IMR-90 (cell line): ENCODE results near the gene RYR2. TPM values are rescaled to one million over a fixed set of nuclear protein-coding genes. Genes with fewer than 3 reads are reported as not detected.

Experiments
- ATAC-seq: fragments of 200-7000 bp; cut with Tn5 transposase; 2 replicates; pipeline ENCODE4 v1.9.1; 2020; ENCODE audit warnings: low read depth, mild to moderate bottlenecking, moderate library complexity
- BruUV-seq: library from RNA; stranded (reverse); fragments of 400-500 nt; replicated peaks from 2 replicates; lab custom pipeline; 2021; lab: Mats Ljungman, UMichigan
- CTCF ChIA-PET: fragments of 300-600 bp; formaldehyde crosslinking; extraction: SDS; loops from one replicate; lab custom pipeline; 2021; ENCODE audit warnings: antibody characterized with exemption; lab: Yijun Ruan, JAX
- POLR2A ChIA-PET: fragments of 300-600 bp; sonication (Branson Sonifier 250); formaldehyde crosslinking; loops from one replicate; lab custom pipeline; 2022; ENCODE audit warnings: antibody characterized with exemption; ENCODE audit not compliant: unreplicated experiment; lab: Charles Lee
- DNase-seq: peaks from one replicate; pipeline ENCODE4 v3.0.0; 2013
- H2AFZ ChIP-seq: replicated peaks from 2 replicates; pipeline ENCODE3; 2013; ENCODE audit warnings: low read length, mild to moderate bottlenecking; ENCODE audit not compliant: poor library complexity
- H2AK5ac ChIP-seq: 2 replicates; pipeline ENCODE4 v1.6.1; 2013; ENCODE audit warnings: low read depth, low read length, inconsistent platforms
- H2AK9ac ChIP-seq: replicated peaks from 2 replicates; pipeline ENCODE3; 2013; ENCODE audit warnings: mild to moderate bottlenecking, low read depth, low read length, moderate library complexity; ENCODE audit not compliant: poor library complexity
- H2BK120ac ChIP-seq: 2 replicates; pipeline ENCODE4 v1.6.1; 2013; ENCODE audit warnings: low read depth, low read length, inconsistent platforms
- H2BK15ac ChIP-seq: 3 replicates; pipeline ENCODE4 v1.6.1; 2013; ENCODE audit warnings: low read depth, low read length, inconsistent platforms
- H2BK20ac ChIP-seq: 2 replicates; pipeline ENCODE4 v1.6.1; 2013; ENCODE audit warnings: low read depth, mild to moderate bottlenecking, inconsistent platforms, low read length, moderate library complexity
- H2BK5ac ChIP-seq: 2 replicates; pipeline ENCODE4 v1.6.1; 2013; ENCODE audit warnings: mild to moderate bottlenecking, low read depth, low read length, inconsistent platforms; ENCODE audit not compliant: poor library complexity, severe bottlenecking
- H3K14ac ChIP-seq: replicated peaks from 2 replicates; pipeline ENCODE4 v1.6.1; 2013; ENCODE audit warnings: low read depth, low read length, inconsistent platforms
- H3K18ac ChIP-seq: 2 replicates; pipeline ENCODE4 v1.6.1; 2013; ENCODE audit warnings: low read depth, low read length, control low read depth
- H3K23ac ChIP-seq: 2 replicates; pipeline ENCODE4 v1.6.1; 2013; ENCODE audit warnings: low read depth, low read length, inconsistent platforms
- H3K27ac ChIP-seq: 2 replicates; pipeline ENCODE4 v1.5.1; 2013; ENCODE audit warnings: mild to moderate bottlenecking, control low read depth, low read length; ENCODE audit not compliant: insufficient read depth
- H3K27me3 ChIP-seq: 2 replicates; pipeline ENCODE4 v1.6.1; 2013; ENCODE audit warnings: low read length; ENCODE audit not compliant: control insufficient read depth, insufficient read depth
- H3K36me3 ChIP-seq: 2 replicates; pipeline ENCODE4 v1.6.1; 2013; ENCODE audit warnings: low read length, mixed read lengths; ENCODE audit not compliant: control insufficient read depth, insufficient read depth
- H3K4ac ChIP-seq: 2 replicates; pipeline ENCODE4 v1.6.1; 2013; ENCODE audit warnings: low read depth, low read length, inconsistent platforms
- H3K4me1 ChIP-seq: 2 replicates; pipeline ENCODE4 v1.6.1; 2013; ENCODE audit warnings: low read length, mixed read lengths; ENCODE audit not compliant: control insufficient read depth, insufficient read depth
- H3K4me2 ChIP-seq: 2 replicates; pipeline ENCODE4 v1.6.1; 2013; ENCODE audit warnings: low read depth, mild to moderate bottlenecking, control low read depth, low read length, moderate library complexity
- H3K4me3 ChIP-seq: 2 replicates; pipeline ENCODE4 v1.5.1; 2013; ENCODE audit warnings: low read depth, mild to moderate bottlenecking, control low read depth, low read length, moderate library complexity; ENCODE audit not compliant: insufficient read depth
- H3K56ac ChIP-seq: 2 replicates; pipeline ENCODE4 v1.6.1; 2013; ENCODE audit warnings: low read length, inconsistent platforms; ENCODE audit not compliant: insufficient read depth; ENCODE audit errors: extremely low read depth
- H3K79me1 ChIP-seq, 2 experiments: 2 replicates each; pipeline ENCODE4 v1.6.1; 2013; ENCODE audit warnings: low read length in 2 of 2, inconsistent platforms in 1 of 2, low read depth in 1 of 2
- H3K9ac ChIP-seq: 2 replicates; pipeline ENCODE4 v1.6.1; 2013; ENCODE audit warnings: low read depth, low read length, control low read depth
- H3K9me1 ChIP-seq: 2 replicates; pipeline ENCODE4 v1.6.1; 2013; ENCODE audit warnings: low read length, inconsistent platforms; ENCODE audit not compliant: insufficient read depth
- H3K9me3 ChIP-seq: 2 replicates; pipeline ENCODE4 v1.6.1; 2013; ENCODE audit warnings: low read length; ENCODE audit not compliant: control insufficient read depth, insufficient read depth
- H4K20me1 ChIP-seq: 2 replicates; pipeline ENCODE4 v1.6.1; 2013; ENCODE audit warnings: low read length, inconsistent platforms; ENCODE audit not compliant: insufficient read depth
- H4K5ac ChIP-seq: 2 replicates; pipeline ENCODE4 v1.6.1; 2013; ENCODE audit warnings: mild to moderate bottlenecking, low read depth, low read length, control low read depth
- H4K8ac ChIP-seq, 2 experiments: 2 replicates each; pipeline ENCODE4 v1.6.1; 2013; ENCODE audit warnings: low read depth in 2 of 2, low read length in 2 of 2, control low read depth in 1 of 2, inconsistent platforms in 1 of 2
- H4K91ac ChIP-seq: 2 replicates; pipeline ENCODE4 v1.6.1; 2013; ENCODE audit warnings: low read depth, low read length, inconsistent platforms; ENCODE audit not compliant: insufficient read depth
- BHLHE40 ChIP-seq: fragments of 150-350 bp; IDR thresholded peaks from 2 replicates; pipeline ENCODE4 v1.6.1; 2016; ENCODE audit warnings: mild to moderate bottlenecking, low read depth, low read length
- CEBPB ChIP-seq: IDR thresholded peaks from 2 replicates; pipeline ENCODE4 v1.6.1; 2012; ENCODE audit warnings: low read depth, low read length, improper control_type of control experiment
- CHD1 ChIP-seq: IDR thresholded peaks from 2 replicates; pipeline ENCODE4 v1.6.1; 2012; ENCODE audit warnings: low read depth, low read length, improper control_type of control experiment
- FOS ChIP-seq: fragments of 150-350 bp; IDR thresholded peaks from 2 replicates; pipeline ENCODE4 v1.6.1; 2016; ENCODE audit warnings: low read depth, low read length
- MAFK ChIP-seq: IDR thresholded peaks from 2 replicates; pipeline ENCODE4 v1.6.1; 2012; ENCODE audit warnings: low read depth, low read length, improper control_type of control experiment
- MAZ ChIP-seq: IDR thresholded peaks from 2 replicates; pipeline ENCODE4 v1.6.1; 2012; ENCODE audit warnings: low read depth, mild to moderate bottlenecking, low read length, improper control_type of control experiment, moderate library complexity, borderline replicate concordance
- NFE2L2 ChIP-seq: fragments of 150-350 bp; IDR thresholded peaks from 2 replicates; pipeline ENCODE4 v1.6.1; 2016; ENCODE audit warnings: low read depth, mild to moderate bottlenecking, low read length
- POLR2A ChIP-seq: IDR thresholded peaks from 2 replicates; pipeline ENCODE4 v1.6.1; 2012; ENCODE audit warnings: mild to moderate bottlenecking, low read depth, low read length
- RAD21 ChIP-seq: IDR thresholded peaks from 2 replicates; pipeline ENCODE4 v1.6.1; 2012; ENCODE audit warnings: low read length, improper control_type of control experiment
- RCOR1 ChIP-seq: IDR thresholded peaks from 2 replicates; pipeline ENCODE4 v1.6.1; 2012; ENCODE audit warnings: mild to moderate bottlenecking, low read length, improper control_type of control experiment; ENCODE audit not compliant: insufficient replicate concordance
- RFX5 ChIP-seq: IDR thresholded peaks from 2 replicates; pipeline ENCODE4 v1.8.0; 2012; ENCODE audit warnings: low read depth, mild to moderate bottlenecking, low read length, moderate library complexity
- SMC3 ChIP-seq: fragments of 150-350 bp; IDR thresholded peaks from 2 replicates; pipeline ENCODE4 v1.6.1; 2016; ENCODE audit warnings: low read depth, mild to moderate bottlenecking, antibody characterized with exemption, low read length, moderate library complexity
- WGBS, 2 experiments: methylation state at CpG; one replicate each; pipeline versions ENCODE4 v1.1.5 to v1.1.7; 2013; ENCODE audit warnings: missing lambda C conversion rate in 2 of 2; ENCODE audit not compliant: insufficient read length in 1 of 2; ENCODE audit errors: extremely low coverage in 2 of 2; 5-methylcytosine and 5-hydroxymethylcytosine counted together
- dilution Hi-C: fragments of 300-500 bp; cut with HindIII; formaldehyde crosslinking; loops from one replicate; pipeline ENCODE4 v1.14.3; 2018; ENCODE audit warnings: low sequenced_read_pairs; ENCODE audit not compliant: unreplicated experiment
- in situ Hi-C: fragments of 300-500 bp; cut with MboI; formaldehyde crosslinking; loops from 3 replicates; pipeline ENCODE4 v1.14.3; 2019; ENCODE audit warnings: low sequenced_read_pairs, inconsistent platforms, mixed read lengths
- intact Hi-C: fragments of 100-400 bp; cut with micrococcal nuclease; formaldehyde crosslinking; loops from 2 replicates; pipeline ENCODE4 v1.10.0; 2022
- polyA plus RNA-seq, 3 experiments: library from polyadenylated mRNA; depleted of rRNA; stranded (reverse); fragments of >200 nt; gene quantifications; 2 replicates each; pipeline ENCODE4 v1.2.3, GENCODE V29; 2012; ENCODE audit warnings: low replicate concordance in 1 of 3
- total RNA-seq: library from RNA; depleted of rRNA; stranded (reverse); fragments of >200 nt; gene quantifications from 2 replicates; pipeline ENCODE4 v1.2.3, GENCODE V29; 2012
- TF ChIP-seq, protein P1 (sequence below): fragments of 150-350 bp; IDR thresholded peaks from 2 replicates; pipeline ENCODE4 v1.6.1; 2017; ENCODE audit warnings: mild to moderate bottlenecking, antibody characterized with exemption, low read length, low read depth
- TF ChIP-seq, protein P2 (sequence below): conservative IDR thresholded peaks from 2 replicates; pipeline ENCODE4 v1.5.1; 2012; ENCODE audit warnings: mild to moderate bottlenecking, low read depth, low read length, improper control_type of control experiment
- TF ChIP-seq, protein P3 (sequence below): fragments of 150-350 bp; IDR thresholded peaks from 2 replicates; pipeline ENCODE4 v1.6.1; 2016; ENCODE audit warnings: low read depth, mild to moderate bottlenecking, low read length, moderate library complexity, borderline replicate concordance

Gene RYR2
- total and polyA plus RNA-seq, 2 of the 4 experiments (the other 2 are of a cell fraction), result not detected

DNA sequence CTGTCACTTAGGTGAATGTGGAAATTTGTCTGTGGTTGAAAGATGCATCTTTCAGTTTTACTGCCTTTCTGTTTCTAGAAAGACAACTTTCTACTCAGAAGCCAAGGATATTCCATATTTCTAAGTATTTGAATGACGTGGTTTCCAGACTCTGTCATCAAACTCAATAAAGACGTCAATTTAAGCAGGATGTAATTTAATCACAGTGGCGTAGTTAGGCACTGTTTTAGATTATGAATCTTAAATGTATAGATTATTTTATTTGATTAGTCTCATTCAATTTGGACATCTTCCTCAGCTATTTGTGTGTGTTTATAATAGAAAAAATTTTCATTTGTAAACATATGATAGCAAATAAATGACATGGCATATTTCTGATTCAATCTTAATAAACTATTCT, 298.9 kb downstream of the RYR2 start:
- no peak overlapping the region for H2AFZ ChIP-seq
- H4K91ac ChIP-seq, result no peak overlapping the region
- WGBS, 2 experiments, result no CpG with 5 or more reads among the region's 3 CpGs
- no peaks in the 10 kb centered on the region for H3K4me1 ChIP-seq
- no peak overlapping the region for H2BK120ac ChIP-seq
- no peak overlapping the region for H3K18ac ChIP-seq
- H3K9ac ChIP-seq, result no peak overlapping the region
- H3K27ac ChIP-seq, result no peak overlapping the region
- no peak overlapping the region for H2BK15ac ChIP-seq
- ATAC-seq, result no peak
- dilution Hi-C loops, result no loop called here
- H4K8ac ChIP-seq, result no peak overlapping the region
- in situ Hi-C loops, result no loop called here
- ChIA-PET POLR2A (no interaction called here), CTCF (no interaction called here)
- no peak overlapping the region for H2BK20ac ChIP-seq
- DNase-seq, result no peak
- H3K27me3 ChIP-seq, result no peaks in the 10 kb centered on the region
- BruUV-seq, result no TSS peak
- no peak overlapping the region for H3K14ac ChIP-seq
- H4K20me1 ChIP-seq, result no peaks in the 10 kb centered on the region
- TF ChIP-seq CEBPB (no peak), RFX5 (no peak), SMC3 (no peak), POLR2A (no peak), NFE2L2 (no peak), CHD1 (no peak), BHLHE40 (no peak), MAFK (no peak), RAD21 (no peak), FOS (no peak), MAZ (no peak), RCOR1 (no peak)
- TF ChIP-seq, protein P1, sequence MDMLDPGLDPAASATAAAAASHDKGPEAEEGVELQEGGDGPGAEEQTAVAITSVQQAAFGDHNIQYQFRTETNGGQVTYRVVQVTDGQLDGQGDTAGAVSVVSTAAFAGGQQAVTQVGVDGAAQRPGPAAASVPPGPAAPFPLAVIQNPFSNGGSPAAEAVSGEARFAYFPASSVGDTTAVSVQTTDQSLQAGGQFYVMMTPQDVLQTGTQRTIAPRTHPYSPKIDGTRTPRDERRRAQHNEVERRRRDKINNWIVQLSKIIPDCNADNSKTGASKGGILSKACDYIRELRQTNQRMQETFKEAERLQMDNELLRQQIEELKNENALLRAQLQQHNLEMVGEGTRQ, result no peak
- TF ChIP-seq, protein P2, sequence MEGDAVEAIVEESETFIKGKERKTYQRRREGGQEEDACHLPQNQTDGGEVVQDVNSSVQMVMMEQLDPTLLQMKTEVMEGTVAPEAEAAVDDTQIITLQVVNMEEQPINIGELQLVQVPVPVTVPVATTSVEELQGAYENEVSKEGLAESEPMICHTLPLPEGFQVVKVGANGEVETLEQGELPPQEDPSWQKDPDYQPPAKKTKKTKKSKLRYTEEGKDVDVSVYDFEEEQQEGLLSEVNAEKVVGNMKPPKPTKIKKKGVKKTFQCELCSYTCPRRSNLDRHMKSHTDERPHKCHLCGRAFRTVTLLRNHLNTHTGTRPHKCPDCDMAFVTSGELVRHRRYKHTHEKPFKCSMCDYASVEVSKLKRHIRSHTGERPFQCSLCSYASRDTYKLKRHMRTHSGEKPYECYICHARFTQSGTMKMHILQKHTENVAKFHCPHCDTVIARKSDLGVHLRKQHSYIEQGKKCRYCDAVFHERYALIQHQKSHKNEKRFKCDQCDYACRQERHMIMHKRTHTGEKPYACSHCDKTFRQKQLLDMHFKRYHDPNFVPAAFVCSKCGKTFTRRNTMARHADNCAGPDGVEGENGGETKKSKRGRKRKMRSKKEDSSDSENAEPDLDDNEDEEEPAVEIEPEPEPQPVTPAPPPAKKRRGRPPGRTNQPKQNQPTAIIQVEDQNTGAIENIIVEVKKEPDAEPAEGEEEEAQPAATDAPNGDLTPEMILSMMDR, result no peak
- TF ChIP-seq, protein P3, sequence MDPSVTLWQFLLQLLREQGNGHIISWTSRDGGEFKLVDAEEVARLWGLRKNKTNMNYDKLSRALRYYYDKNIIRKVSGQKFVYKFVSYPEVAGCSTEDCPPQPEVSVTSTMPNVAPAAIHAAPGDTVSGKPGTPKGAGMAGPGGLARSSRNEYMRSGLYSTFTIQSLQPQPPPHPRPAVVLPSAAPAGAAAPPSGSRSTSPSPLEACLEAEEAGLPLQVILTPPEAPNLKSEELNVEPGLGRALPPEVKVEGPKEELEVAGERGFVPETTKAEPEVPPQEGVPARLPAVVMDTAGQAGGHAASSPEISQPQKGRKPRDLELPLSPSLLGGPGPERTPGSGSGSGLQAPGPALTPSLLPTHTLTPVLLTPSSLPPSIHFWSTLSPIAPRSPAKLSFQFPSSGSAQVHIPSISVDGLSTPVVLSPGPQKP, result no peak
- H2AK5ac ChIP-seq, result no peak overlapping the region
- no peak overlapping the region for H2AK9ac ChIP-seq
- no peak overlapping the region for H3K4ac ChIP-seq
- no peak overlapping the region for H4K5ac ChIP-seq
- no peaks in the 10 kb centered on the region for H3K9me1 ChIP-seq
- H3K4me2 ChIP-seq, result no peak overlapping the region
- no peaks in the 10 kb centered on the region for H3K79me1 ChIP-seq
- intact Hi-C loops, result no loop called here
- no peak overlapping the region for H3K56ac ChIP-seq
- H3K4me3 ChIP-seq, result no peak overlapping the region
- H3K23ac ChIP-seq, result no peak overlapping the region
- no peaks in the 10 kb centered on the region for H3K36me3 ChIP-seq
- H3K9me3 ChIP-seq, result peaks cover 3% of the 10 kb centered on the region
- no peak overlapping the region for H2BK5ac ChIP-seq
